Hepatocyte (in vitro differentiated cells): Measurements from ENCODE around the gene EPB41L1.

Experiments
- EZH2 ChIP-seq: fragments of 200-600 bp; sonication (generic); IDR thresholded peaks from 2 replicates; pipeline ENCODE4 v1.6.1; 2016; ENCODE audit warnings: antibody characterized with exemption, mild to moderate bottlenecking, borderline replicate concordance
- TF ChIP-seq, protein P1 (sequence below): fragments of 200-600 bp; sonication (generic); IDR thresholded peaks from 2 replicates; pipeline ENCODE4 v1.5.1; 2016; ENCODE audit warnings: antibody characterized with exemption, mild to moderate bottlenecking; ENCODE audit not compliant: poor library complexity

DNA sequence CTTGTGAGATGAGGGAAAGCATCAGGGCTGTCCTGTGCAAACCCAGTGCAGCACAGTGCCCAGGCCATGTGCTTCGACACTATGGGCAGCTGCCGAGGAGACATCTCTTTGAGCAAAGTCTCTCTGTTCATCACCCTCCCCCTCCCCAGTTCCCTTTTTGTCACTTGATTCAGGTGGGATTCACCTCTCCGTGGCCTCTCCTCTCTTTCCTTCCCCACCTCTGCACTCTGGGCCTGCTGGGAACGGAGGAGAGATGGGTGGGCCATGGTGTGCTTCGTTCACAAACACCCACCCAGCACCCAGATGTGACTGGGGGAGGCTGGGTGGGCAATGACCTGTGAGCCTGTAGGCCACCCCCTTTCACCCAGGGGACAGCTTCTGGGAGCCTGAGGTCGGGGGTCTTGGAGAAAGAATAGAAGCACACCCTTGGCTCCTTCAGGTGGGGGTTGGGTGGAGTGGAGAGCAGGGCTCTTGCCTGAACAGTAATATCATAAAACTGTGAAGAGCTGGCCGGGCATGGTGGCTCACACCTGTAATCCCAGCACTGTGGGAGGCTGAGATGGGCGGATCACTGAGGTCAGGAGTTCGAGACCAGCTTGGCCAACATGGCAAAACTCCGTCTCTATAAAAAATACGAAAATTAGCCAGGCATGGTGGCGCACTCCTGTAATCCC is 118.1 kb downstream of the EPB41L1 start:
- TF ChIP-seq EZH2 = no peak
- TF ChIP-seq, protein P1, sequence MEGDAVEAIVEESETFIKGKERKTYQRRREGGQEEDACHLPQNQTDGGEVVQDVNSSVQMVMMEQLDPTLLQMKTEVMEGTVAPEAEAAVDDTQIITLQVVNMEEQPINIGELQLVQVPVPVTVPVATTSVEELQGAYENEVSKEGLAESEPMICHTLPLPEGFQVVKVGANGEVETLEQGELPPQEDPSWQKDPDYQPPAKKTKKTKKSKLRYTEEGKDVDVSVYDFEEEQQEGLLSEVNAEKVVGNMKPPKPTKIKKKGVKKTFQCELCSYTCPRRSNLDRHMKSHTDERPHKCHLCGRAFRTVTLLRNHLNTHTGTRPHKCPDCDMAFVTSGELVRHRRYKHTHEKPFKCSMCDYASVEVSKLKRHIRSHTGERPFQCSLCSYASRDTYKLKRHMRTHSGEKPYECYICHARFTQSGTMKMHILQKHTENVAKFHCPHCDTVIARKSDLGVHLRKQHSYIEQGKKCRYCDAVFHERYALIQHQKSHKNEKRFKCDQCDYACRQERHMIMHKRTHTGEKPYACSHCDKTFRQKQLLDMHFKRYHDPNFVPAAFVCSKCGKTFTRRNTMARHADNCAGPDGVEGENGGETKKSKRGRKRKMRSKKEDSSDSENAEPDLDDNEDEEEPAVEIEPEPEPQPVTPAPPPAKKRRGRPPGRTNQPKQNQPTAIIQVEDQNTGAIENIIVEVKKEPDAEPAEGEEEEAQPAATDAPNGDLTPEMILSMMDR = no peak
